GM18526 (cell line): Measurements from ENCODE around the gene LTA.

Source experiments
- POLR2A ChIP-seq: IDR thresholded peaks from 3 replicates; pipeline ENCODE4 v1.6.1; 2011; ENCODE audit not compliant: insufficient read length; ENCODE audit errors: extremely low read depth

LTA gene, protein sequence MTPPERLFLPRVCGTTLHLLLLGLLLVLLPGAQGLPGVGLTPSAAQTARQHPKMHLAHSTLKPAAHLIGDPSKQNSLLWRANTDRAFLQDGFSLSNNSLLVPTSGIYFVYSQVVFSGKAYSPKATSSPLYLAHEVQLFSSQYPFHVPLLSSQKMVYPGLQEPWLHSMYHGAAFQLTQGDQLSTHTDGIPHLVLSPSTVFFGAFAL

DNA sequence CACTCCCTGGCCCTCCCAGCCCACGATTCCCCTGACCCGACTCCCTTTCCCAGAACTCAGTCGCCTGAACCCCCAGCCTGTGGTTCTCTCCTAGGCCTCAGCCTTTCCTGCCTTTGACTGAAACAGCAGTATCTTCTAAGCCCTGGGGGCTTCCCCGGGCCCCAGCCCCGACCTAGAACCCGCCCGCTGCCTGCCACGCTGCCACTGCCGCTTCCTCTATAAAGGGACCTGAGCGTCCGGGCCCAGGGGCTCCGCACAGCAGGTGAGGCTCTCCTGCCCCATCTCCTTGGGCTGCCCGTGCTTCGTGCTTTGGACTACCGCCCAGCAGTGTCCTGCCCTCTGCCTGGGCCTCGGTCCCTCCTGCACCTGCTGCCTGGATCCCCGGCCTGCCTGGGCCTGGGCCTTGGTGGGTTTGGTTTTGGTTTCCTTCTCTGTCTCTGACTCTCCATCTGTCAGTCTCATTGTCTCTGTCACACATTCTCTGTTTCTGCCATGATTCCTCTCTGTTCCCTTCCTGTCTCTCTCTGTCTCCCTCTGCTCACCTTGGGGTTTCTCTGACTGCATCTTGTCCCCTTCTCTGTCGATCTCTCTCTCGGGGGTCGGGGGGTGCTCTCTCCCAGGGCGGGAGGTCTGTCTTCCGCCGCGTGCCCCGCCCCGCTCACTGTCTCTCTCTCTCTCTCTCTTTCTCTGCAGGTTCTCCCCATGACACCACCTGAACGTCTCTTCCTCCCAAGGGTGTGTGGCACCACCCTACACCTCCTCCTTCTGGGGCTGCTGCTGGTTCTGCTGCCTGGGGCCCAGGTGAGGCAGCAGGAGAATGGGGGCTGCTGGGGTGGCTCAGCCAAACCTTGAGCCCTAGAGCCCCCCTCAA is at the start of gene LTA:
Gene LTA (plus strand): TSS at position 249 of the 871 bp plus-strand sequence. CDS start 454 bp downstream, at position 703.
- TF ChIP-seq POLR2A = peak; percentile 71

DNA sequence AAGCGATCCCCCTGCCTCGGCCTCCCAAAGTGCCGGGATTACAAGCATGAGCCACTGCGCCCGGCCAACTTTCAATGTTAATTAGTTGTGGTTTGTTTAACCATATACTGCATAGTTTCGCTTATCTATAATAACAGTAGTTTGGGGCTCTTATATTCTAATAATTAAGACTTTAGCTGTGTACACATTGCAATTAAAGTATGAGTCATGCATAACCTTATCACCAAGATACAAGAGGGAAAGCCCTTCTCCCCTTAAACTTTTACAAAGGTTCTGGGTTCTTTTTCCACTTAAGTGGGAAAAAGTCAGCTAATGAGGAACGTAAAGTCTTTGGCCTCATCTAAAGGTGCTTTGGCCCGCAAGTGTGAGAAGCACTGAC is 46.5 kb upstream of the LTA start:
- no peak for TF ChIP-seq POLR2A

DNA sequence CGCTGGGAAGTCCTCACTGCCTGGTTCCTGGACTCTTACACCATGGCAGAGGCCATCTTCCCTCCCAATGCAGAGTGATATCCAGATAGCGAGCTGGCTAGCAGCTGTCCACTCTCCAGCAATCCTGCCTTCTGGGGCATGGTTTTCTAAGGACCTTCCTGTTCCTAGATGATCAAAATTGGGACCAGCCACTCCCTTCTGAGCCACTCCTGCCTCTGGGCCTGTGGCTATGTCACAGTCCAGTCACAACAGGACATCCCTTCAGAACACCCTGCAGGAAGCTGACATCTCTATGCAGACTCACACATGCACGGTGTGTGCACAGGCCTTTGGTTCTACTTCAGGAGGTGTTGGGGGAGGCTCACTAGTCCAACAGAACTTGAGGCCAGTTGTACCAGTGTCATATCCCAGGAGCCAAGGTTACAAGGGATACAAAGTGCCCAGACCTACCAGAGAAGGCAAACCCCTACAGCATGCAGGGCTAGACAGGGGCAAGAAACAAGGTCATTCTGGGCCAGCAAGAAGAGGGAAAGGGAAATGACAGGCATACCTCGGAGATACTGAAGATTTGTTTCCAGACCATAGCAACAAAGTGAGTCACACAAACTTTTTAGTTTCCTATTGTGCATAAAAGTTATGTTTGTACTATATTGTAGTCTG is 46.0 kb upstream of the LTA start:
- TF ChIP-seq POLR2A = no peak

DNA sequence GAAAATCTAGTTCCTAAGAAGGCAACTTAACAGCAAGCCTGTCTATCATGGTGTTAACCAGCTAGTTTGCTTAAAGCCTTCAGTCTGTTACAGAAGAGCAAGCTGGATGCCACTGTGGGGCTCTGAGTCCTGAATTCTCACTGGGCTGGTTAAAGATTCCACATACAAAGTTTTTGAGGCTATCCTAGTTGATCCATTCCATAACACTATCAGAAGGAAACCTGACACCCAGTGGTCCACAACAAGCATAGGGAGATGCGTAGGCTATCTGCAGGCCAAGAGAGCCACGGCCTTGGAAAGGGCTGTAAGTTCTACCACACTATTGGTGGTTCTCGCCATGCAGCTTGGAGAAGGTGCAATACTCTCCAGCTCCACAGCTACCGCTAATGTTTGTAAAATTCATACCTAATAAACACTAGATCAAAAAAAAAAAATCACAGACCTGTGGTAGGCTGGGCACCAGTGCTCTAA is 43.7 kb upstream of the LTA start:
- TF ChIP-seq POLR2A = no peak

DNA sequence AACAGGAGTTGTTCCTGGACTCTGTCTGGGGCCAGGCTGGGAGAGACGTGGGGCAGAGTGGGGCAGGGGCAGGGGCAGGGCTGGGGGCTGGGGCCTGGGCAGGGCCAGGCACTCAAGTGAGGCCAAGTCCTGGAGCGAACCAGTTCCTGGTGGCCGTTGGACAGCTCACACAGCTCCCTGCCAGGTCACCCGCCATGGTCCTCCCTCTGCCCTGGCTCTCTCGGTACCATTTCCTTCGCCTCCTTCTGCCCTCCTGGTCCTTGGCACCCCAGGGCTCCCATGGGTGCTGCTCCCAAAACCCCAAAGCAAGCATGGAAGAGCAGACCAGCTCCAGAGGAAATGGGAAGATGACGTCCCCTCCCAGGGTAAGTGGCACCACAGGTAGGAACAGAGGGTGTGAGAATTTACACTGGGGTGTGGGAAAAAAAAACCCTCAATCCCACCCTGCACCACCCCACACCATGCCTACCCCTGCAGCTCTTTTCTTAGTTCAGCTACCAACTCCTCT is 43.2 kb upstream of the LTA start, which contains the start of gene MCCD1:
Gene MCCD1 (plus strand): TSS at position 142 of the 508 bp plus-strand sequence. CDS start 53 bp downstream, at position 195.
- no peak for TF ChIP-seq POLR2A

DNA sequence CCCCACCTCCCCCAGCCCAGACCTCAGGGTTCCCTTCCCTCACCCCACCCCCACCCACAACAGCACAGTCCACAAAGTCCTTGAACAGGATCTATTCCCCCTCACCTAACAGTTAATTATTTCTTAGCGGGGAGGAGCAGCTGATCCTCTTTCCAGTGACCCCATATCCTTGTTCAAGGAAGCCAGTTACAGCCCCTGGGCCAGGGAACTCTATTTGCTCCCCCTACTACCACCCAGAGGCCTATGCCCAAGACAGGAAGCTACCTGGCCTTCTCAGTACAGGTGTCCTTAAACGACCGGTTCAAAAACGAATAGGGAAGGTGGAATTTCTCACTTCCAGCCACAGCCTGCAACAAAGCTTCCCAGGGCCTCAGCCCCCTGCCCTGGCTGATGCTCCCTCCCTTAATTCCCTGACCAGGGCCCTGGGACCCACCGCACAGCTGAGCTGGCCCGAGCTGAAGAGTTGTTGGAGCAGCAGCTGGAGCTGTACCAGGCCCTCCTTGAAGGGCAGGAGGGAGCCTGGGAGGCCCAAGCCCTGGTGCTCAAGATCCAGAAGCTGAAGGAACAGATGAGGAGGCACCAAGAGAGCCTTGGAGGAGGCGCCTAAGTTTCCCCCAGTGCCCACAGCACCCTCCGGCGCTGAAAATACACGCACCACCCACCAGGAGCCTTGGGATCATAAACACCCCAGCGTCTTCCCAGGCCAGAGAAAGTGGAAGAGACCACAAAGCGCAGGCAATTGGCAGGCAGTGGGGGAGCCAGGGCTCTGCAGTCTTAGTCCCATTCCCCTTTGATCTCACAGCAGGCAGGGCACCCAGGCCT is 42.5 kb upstream of the LTA start:
- no peak for TF ChIP-seq POLR2A

DNA sequence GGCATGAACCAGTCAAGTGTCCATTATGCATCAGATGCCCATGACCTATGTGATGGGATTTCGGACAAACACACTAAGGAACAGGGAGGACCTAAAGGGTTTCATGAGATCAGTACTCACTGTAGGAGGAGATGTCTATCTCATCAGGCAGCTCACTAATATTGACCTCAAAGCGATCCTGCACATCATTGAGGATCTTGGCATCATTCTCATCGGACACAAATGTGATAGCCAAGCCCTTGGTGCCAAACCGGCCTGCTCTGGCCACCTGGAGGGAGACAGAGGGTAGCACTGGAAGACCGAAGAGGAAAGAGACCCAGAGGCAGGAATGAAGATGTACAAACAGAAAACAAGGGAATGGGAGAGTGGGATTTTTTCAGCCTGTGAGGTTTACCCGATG is 41.4 kb upstream of the LTA start:
- TF ChIP-seq POLR2A = no peak

DNA sequence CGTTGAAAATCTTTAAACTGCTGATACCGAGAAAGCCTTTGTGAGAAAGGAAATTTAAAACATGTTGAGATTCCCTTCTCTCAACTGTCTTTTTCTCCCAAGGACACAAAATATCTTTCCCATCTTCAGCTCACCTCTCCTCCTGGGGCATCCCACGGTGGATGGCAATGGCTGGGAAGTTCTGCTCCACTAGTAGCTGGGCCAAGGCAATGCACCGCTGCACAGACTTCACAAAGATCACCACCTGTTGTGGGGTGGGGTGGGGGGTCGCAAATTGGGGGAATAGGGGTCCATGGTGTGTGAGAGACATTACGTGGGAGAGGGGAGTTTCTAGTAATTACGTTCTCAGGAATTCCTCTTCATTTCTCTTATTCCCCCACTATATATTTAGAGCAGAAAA is 40.9 kb upstream of the LTA start:
- no peak for TF ChIP-seq POLR2A

DNA sequence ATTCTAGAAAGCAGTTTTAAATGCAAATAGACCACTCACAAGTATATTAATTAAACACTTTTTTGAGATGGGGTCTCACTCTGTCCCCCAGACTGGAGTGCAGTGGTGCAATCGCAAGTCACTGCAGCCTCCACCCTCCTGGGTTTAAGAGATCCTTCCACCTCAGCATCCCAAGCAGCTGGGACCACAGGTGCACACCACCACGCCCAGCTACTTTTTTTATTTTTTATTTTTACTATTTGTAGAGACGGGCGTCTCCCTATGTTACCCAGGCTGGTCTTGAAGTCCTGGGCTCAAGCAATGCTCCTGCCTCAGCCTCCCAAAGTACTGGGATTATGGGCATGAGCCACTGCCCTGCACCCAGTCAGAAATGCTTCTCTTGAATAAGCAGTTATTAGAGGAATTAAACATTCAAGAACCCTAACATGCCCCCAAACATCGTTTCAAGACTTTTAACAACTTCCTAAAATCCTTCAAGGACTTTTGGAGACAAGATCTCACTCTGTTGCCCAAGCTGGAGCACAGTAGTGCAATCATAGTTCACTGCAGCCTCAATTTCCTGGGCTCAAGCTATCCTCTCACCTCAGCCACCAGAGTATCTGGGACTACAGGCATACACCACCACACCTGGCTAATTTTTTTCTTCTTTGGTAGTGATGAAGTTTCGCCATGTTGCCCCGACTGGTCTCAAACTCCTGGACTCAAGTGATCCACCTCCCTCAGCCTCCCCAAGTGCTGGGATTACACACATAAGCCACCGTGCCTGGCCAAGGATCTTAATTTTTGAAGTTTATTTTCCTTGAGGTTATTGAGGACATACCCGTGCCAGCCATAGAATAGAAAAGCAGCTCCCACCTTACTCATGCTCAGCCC is 40.1 kb upstream of the LTA start:
- no peak for TF ChIP-seq POLR2A

DNA sequence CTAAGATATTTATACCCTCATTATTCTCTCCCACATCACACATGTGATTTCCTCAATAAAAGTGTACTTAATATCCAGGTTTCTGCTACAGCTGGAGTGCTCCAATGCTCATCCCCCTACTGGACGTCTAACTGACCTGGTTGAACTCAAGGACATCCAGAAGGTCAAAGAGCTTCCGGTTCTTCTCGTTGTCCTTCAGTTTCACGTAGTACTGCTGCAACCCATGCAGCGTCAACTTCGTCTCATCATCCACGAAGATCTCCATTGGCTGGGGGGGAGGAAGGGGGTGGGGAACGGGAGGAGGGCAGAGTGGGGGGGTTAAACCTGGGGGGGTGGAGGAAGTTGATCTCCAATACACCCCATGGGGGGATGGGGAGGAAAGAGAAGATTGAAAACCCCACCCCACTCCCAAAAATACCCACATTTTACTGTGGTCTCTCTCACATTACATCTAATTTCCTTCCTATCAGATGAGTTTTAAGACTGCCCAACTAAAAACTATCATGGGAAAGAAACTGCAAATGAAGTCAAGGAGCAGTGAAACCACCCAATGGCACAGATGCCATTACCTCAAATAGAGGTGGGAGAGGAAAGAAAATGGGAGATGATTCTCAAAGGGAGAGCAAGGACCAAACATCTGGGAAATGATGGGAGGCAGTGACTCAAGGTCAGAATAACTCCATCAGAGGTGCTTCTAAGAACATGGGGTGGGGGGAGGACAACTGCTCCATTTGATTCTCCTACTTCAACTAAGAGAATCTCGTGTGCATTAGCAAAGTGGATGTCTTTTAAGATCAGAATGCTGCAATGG is 39.2 kb upstream of the LTA start:
- TF ChIP-seq POLR2A = no peak

DNA sequence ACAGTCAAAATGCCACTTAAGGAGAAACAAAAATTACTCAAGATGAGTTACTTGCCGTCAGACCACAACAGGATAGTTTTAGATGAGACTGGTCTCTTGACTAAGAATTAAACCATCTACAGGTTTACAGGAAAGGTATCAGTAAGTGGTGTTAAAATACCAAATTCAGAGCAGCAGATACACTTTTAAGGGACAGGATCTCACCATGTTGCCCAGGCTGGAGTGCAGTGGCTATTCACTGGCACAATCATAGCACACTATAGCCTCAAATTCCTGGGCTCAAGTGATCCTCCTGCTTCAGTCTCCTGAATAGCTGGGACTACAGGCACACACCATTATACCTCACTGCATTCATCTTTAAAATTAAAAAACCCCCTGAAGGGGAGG is 38.6 kb upstream of the LTA start:
- no peak for TF ChIP-seq POLR2A

DNA sequence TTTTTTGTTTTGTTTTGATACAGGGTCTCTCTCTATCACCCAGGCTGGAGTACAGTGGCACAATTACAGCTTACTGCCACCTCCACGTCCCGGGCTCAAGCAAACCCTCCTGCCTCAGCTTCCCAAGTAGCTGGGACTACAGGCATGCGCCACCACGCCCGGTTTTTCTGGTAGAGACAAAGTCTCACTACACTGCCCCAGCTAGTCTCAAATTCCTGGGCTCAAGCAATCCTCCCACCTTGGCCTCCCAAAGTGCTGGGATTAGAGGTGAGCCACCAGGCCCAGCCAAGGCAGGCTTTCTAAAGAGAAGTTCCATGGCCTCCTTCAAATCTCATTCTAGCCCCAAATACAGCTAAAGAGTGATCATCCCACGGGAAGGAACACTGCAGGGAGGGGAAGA is 38.1 kb upstream of the LTA start:
- TF ChIP-seq POLR2A = no peak

DNA sequence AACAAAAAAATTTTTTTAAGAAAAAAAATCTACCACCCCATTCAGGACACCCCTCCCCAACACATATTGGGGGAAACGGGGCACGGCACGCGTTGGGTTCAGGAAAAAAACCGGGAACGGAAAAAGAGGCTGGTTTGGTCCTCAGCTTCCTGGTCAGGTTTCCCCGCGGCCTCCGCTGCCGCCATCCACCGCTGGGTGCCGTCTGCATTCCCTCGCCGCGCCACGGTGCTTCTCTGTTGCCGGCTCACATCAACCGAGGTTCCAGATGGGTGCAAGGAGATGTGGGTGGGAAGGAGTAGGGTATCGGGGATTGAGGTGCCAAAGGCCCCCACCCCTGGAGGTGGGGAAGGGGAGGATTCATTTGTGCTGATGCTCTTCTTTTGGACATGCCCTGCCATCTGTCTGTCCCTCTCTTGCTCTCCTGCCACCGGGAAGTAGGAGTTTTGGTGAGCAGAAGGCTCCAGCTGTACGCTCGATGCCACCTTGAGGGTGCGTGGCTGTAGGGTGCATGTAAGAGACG is 37.5 kb upstream of the LTA start:
- TF ChIP-seq POLR2A = no peak
